HG03280 (cell line): ENCODE results near the gene ETV5.

Experiments
- ATAC-seq: cut with Tn5 transposase; IDR thresholded peaks from one replicate; pipeline ENCODE4 v1.9.1; 2021; ENCODE audit warnings: mild to moderate bottlenecking, moderate library complexity; ENCODE audit not compliant: unreplicated experiment

The ETV5 gene

DNA sequence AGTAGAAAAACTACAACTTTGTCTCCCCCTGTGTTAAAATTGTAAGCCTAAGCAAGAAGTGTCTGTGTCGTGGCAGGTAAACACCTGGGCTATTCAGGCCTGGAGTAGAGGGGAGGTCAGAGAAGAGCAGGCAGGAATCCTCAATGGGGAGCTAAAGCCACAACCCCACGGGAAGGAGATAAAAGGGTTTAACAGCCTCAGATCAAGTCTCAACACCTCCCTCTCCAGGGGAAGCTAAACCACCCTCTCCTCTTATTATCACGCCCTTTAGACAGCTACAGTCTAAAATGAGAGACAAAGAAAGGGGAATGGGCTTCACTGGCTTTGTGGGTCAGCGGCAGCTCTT is 11.6 kb downstream of the ETV5 start:
- ATAC-seq: no peak

DNA sequence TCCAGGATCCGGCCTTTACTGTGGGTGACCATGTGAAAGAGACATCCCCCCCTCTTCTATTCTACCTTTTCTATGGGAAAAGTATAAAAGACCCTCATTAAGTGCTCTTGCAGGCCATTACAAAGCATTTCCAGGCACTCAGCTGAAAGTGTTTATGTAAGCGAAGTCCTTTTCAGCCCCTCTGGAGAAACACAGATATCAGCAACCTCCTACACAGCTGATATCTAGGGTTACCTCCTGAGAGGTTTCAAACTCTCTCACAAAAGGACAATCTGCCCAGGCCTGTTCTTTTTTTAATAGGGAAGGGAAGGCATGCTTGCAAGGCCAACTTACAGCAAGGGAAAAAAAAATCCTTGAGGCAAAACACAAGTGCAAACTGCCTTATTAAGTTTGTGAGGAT is 12.6 kb downstream of the ETV5 start:
- no peak for ATAC-seq

GRCh38 chr3:186095561-186096081 is 13.3 kb downstream of the ETV5 start:
- ATAC-seq: no peak

DNA sequence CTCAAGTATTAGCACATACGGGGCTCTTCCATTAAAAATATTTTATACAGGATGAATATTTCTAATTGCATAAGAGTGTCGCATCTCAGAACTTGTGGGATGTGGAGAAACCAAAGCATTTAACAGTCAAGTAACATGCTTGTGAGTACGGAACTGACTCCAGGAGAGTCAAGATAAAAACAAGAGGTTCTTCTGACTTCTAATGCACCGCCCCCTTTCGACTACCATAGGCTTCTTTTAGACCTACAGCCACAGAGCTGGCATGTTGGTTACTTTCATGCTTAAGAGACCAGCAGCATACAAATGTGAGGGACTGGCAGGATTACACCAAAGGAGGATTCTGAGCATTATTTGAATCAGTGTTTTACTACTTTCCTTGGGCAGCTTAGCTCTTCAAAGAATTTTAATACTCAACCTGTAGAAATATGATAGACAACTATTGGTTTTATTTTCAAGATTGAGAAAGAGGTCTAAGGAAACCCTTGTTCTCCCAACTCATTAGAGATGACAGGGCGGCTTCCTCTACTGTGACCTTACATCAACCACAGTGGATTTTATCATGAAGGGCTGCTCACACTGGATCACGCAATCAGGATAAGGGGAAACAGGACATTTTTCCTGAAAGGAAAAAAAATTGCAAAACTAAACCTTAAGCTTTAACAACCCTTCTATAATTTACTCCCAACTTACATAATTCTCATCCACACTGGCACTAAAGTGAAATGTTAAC is 14.0 kb downstream of the ETV5 start:
- no peak for ATAC-seq

GRCh38 chr3:186094271-186094670 is 14.6 kb downstream of the ETV5 start:
- no peak for ATAC-seq

GRCh38 chr3:186093271-186093900 is 15.5 kb downstream of the ETV5 start:
- ATAC-seq: no peak

GRCh38 chr3:186092360-186093070 is 16.4 kb downstream of the ETV5 start:
- ATAC-seq: no peak

DNA sequence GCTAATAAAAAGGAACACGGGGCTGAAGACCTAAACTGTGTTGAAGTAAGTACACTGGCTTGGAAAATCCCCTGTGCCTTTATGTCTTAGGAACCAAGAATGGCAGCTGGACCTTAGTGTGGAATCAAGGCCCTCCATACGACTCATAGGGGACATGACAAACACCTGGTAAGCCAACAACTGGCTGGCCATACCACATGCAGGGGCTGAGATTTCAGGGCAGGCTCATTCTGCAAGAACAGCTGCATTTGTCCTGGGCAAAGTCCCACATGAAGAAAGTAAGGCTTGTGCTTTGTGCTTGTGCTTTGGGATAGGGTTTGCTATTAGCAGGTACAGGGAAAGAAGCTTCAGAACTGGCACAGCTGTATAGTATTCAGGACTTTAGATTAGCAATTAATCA is 18.0 kb downstream of the ETV5 start:
- ATAC-seq: no peak

DNA sequence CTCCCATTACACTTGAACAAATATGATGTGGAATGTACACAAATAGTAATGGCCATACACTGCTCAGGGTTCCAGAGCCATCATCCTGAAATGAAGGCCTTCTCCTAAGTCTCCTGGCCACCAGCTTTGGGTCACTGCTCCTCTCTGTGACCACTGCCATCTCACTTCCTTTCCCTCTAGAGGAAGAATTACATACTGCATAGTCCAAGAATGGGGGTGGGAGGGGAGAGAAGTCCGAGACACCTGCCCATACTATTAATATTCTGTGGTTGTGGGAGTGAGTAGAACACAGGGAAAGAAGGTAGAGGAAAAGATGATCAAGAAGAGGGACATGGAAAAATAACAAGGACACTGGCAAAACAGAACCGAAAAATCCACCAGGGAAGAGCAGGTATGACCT is 20.6 kb downstream of the ETV5 start:
- no peak for ATAC-seq

DNA sequence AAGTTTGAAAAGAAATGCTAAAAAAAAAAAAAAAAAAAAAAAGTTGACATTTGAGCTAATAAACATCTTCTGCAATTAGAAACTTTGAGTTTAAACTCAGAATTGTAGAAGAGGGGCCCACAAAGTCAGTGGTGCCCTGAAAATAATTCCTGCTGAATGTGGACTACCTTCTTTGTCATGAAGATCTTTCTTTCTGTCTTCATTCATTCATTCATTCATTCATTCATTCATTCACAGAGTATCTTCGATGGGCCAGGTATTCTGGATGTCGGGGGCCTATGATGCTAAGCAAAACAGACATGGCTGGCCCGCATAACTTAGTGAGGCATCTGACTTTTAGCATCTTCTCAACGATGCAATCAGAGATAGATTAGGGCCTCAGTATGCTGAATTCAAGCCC is 24.6 kb downstream of the ETV5 start:
- ATAC-seq: no peak

DNA sequence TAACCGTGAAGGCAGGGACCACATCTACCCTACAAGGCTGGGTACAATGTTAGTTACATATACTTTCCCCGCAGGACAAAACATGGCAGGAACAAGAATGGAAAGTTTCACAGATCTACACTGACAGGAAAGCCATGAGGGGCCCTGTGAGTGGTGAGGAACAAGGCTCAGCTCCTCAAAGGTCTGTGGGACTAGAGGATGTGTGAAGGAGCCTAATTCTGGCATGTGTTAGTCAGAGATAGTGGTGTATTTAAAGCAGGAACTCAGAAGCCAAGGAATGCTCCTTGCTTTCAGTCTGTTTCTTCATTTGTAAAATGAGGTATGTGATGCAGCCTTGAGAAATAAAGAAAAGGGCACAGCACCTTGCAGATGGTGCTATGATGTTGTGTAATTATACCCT is 25.1 kb downstream of the ETV5 start:
- ATAC-seq: no peak

- ATAC-seq: no peak
Measured at GRCh38 chr3:186082150-186082549, 26.7 kb downstream of the ETV5 start.

- no peak for ATAC-seq
Measured at GRCh38 chr3:186081678-186082077, 27.2 kb downstream of the ETV5 start.

DNA sequence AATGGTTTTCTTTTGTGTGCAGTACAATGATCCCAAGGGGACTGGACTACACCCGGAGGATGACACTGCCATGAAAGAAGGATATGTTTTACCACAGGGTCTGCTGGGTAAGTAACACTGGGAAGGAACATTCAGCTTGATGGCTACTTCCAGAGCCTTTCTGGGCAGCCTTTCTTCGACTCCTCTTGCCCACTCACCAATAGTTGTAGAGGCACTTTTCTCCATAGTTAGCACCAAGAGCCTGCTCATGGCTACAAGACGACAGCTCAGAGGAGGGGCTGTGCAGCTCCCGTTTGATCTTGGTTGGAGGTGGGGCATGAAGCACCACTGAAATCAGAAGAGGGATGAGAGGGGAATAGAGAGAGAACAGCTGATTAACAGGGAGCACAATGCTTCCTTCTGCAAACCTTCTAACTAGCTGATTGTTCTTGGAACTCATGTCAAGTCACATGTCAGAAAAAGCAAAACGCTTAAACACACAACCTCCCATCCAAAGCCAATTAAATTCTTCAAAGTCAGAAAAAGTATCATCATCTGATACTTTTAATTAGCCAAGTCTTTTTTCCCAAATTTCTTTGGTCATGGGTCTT is 27.9 kb downstream of the ETV5 start:
- no peak for ATAC-seq

GRCh38 chr3:186079925-186080324 is 29.0 kb downstream of the ETV5 start:
- ATAC-seq: no peak

DNA sequence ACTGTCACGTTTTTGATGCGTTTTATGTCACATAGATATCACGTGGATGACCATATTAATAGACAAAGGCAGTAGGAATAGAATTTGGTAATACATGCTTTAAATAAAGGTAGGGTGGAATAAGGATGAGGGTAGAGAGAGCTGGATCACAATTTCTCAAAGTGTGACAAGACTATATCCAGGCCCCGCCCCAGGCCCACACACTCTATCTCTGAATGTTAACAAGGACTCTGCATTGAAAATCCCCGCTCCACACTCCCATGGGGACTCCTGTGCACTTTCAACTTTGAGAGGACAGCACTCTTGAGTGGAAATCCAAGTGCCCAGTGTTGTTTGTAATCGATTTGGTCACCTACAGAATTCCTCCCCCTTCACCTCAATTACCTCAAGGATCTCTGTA is 31.4 kb downstream of the ETV5 start:
- no peak for ATAC-seq

- ATAC-seq: no peak
Measured at GRCh38 chr3:186075931-186076567, 32.8 kb downstream of the ETV5 start.

DNA sequence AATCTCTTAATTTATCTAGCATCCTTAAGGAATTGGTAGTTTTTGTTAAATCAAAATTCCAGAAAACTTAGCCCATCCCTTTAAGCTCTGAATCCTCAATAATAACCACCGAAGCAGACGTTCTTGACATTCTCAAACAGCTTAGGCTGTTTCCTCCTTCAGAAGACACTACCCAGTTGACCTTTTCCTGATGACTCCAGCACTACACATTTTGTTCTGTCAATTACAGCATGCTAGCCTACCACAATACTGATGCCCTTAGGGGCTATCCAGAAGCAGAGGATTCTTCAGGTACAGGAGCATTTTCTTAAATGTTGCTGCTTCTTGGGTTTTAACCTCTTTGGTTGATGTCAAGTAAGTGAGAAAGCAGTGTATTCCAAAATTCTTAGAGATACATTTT is 33.4 kb downstream of the ETV5 start:
- ATAC-seq: no peak

DNA sequence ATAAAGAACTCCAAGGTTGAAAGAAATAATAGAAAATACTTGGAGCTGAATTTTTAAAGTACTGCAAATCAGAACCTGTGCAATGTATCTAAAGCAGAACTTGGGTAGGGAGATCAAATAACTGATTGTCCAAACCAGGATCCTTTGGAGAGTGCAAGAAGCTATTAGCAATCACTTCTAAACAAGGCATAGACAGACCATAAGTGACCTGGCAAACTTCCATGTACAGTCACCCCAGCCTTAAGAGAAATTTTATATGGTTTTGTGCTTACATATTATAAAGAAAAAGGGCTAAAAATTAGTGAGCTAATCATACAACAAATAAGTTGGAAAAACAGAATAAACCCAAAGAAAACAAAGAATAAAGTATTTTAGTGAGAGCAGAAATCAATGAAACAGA is 35.2 kb downstream of the ETV5 start:
- no peak for ATAC-seq

DNA sequence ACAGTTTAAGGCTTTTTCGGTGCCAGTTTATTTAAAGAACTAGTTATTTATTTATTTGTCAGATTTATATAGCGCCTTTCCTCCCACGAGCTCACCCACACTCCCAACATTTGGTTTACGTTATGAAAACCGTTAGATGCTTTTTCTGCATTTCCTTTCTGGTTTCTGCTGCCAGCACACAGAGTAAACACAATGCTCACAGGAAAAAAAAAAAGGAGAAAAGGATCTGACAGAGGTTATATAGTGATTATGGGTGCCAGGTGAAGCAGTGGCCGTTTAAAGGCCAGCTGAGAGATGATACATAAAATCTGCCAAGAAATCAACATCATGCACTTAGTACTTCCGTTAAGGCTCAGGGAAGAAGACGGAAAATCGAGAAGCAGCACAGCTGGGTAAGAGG is 37.9 kb downstream of the ETV5 start:
- no peak for ATAC-seq

- no peak for ATAC-seq
Measured at GRCh38 chr3:186070550-186070949, 38.3 kb downstream of the ETV5 start.
